Fibroblast of skin of back (primary cell): ENCODE measurements around the gene CDC14A.
A peak's percentile ranks its signal among the peaks of the same experiment; 100 is the strongest.

Source experiments
- DNase-seq: peaks from one replicate; pipeline ENCODE4 v3.0.0-alpha.2; 2013

CDC14A gene

GRCh38 chr1:100539836-100540536 is 187.7 kb downstream of the CDC14A start:
- DNase-seq = peak; percentile 40

- DNase-seq = no peak
These were observed 190.0 kb downstream of the CDC14A start for GRCh38 chr1:100542285-100542684.

GRCh38 chr1:100543640-100544039 is 191.3 kb downstream of the CDC14A start:
- DNase-seq = no peak

GRCh38 chr1:100544791-100545190 is 192.5 kb downstream of the CDC14A start:
- DNase-seq = no peak

- no peak for DNase-seq
These were observed 193.5 kb downstream of the CDC14A start for GRCh38 chr1:100545855-100546254.

GRCh38 chr1:100552031-100552430 is 199.7 kb downstream of the CDC14A start:
- no peak for DNase-seq

- no peak for DNase-seq
These were observed 200.6 kb downstream of the CDC14A start for GRCh38 chr1:100552922-100553321.

GRCh38 chr1:100556181-100556580 is 203.9 kb downstream of the CDC14A start:
- no peak for DNase-seq

GRCh38 chr1:100556925-100557605 is 204.8 kb downstream of the CDC14A start:
- DNase-seq = no peak

- DNase-seq = no peak
These were observed 205.3 kb downstream of the CDC14A start for GRCh38 chr1:100557606-100557953.

- DNase-seq = no peak
These were observed 213.2 kb downstream of the CDC14A start for GRCh38 chr1:100565533-100565932.

- no peak for DNase-seq
These were observed 213.8 kb downstream of the CDC14A start for GRCh38 chr1:100565937-100566699.

GRCh38 chr1:100567062-100567461 is 214.8 kb downstream of the CDC14A start:
- DNase-seq = no peak
